ENCODE data around the gene ARL14.

The ARL14 gene

GRCh38 chr3:160637086-160637485 is 39.9 kb upstream of the ARL14 start:
- no peak overlapping the region for H3K4ac ChIP-seq (ENCODE audit: low read depth, low read length)
- H3K4me2 ChIP-seq (ENCODE audit: low read length) = no peak overlapping the region
- no peak overlapping the region for H2BK12ac ChIP-seq (ENCODE audit: low read length)
- no peak overlapping the region for H4K91ac ChIP-seq (ENCODE audit: low read depth, low read length)
- DNase-seq = no peak
- H3K9me3 ChIP-seq (ENCODE audit: insufficient read depth, low read depth, low read length) = no peaks in the 10 kb centered on the region
- H3K9ac ChIP-seq (ENCODE audit: low read length) = no peak overlapping the region
- no peak overlapping the region for H3K4me3 ChIP-seq (ENCODE audit: low read depth, low read length)
- H2AFZ ChIP-seq (ENCODE audit: insufficient read depth, low read length, poor library complexity) = no peak overlapping the region
- H4K12ac ChIP-seq (ENCODE audit: low read depth, low read length) = no peak overlapping the region
- no peak overlapping the region for H3K27ac ChIP-seq (ENCODE audit: low read depth, low read length)
- H2BK5ac ChIP-seq (ENCODE audit: low read depth, low read length, poor library complexity) = no peak overlapping the region
- H3K14ac ChIP-seq (ENCODE audit: low read length) = no peak overlapping the region
- H3K36me3 ChIP-seq (ENCODE audit: control insufficient read depth in 1 of 2, insufficient read depth in 2 of 2, low read length in 2 of 2) = no peaks in the 10 kb centered on the region
- H3K4me1 ChIP-seq (ENCODE audit: control insufficient read depth in 1 of 2, insufficient read depth in 2 of 2, low read length in 2 of 2) = no peaks in the 10 kb centered on the region
- H2AK5ac ChIP-seq (ENCODE audit: low read length) = no peak overlapping the region
- no peak overlapping the region for H3K23ac ChIP-seq (ENCODE audit: low read length)
- no peak overlapping the region for H4K8ac ChIP-seq (ENCODE audit: low read depth, low read length)
- H2BK120ac ChIP-seq (ENCODE audit: insufficient read depth, low read length, poor library complexity) = no peak overlapping the region
- no CpG with 5 or more reads among the region's 2 CpGs for WGBS (ENCODE audit: extremely low coverage, insufficient coverage, insufficient read length)
- H3K27me3 ChIP-seq (ENCODE audit: insufficient read depth, low read length) = no peaks in the 10 kb centered on the region
- no peak overlapping the region for H3K18ac ChIP-seq (ENCODE audit: low read length)
- H3K79me2 ChIP-seq (ENCODE audit: control insufficient read depth, insufficient read depth, low read length, poor library complexity) = no peaks in the 10 kb centered on the region
- no peaks in the 10 kb centered on the region for H3K79me1 ChIP-seq (ENCODE audit: low read length)

GRCh38 chr3:160638184-160638583 is 38.8 kb upstream of the ARL14 start:
- no peak overlapping the region for H2BK5ac ChIP-seq (ENCODE audit: low read depth, low read length, poor library complexity)
- H2BK12ac ChIP-seq (ENCODE audit: low read length) = no peak overlapping the region
- no peak overlapping the region for H3K4me2 ChIP-seq (ENCODE audit: low read length)
- H2BK120ac ChIP-seq (ENCODE audit: insufficient read depth, low read length, poor library complexity) = no peak overlapping the region
- no peaks in the 10 kb centered on the region for H3K36me3 ChIP-seq (ENCODE audit: control insufficient read depth in 1 of 2, insufficient read depth in 2 of 2, low read length in 2 of 2)
- no peaks in the 10 kb centered on the region for H3K79me1 ChIP-seq (ENCODE audit: low read length)
- H3K27ac ChIP-seq (ENCODE audit: low read depth, low read length) = no peak overlapping the region
- no peak overlapping the region for H4K91ac ChIP-seq (ENCODE audit: low read depth, low read length)
- H3K4me1 ChIP-seq (ENCODE audit: control insufficient read depth in 1 of 2, insufficient read depth in 2 of 2, low read length in 2 of 2) = no peaks in the 10 kb centered on the region
- H3K9me3 ChIP-seq (ENCODE audit: insufficient read depth, low read depth, low read length) = no peaks in the 10 kb centered on the region
- H3K14ac ChIP-seq (ENCODE audit: low read length) = no peak overlapping the region
- no peak overlapping the region for H4K12ac ChIP-seq (ENCODE audit: low read depth, low read length)
- H3K4me3 ChIP-seq (ENCODE audit: low read depth, low read length) = no peak overlapping the region
- no peak overlapping the region for H3K18ac ChIP-seq (ENCODE audit: low read length)
- H4K8ac ChIP-seq (ENCODE audit: low read depth, low read length) = no peak overlapping the region
- H3K4ac ChIP-seq (ENCODE audit: low read depth, low read length) = no peak overlapping the region
- DNase-seq = no peak
- H2AK5ac ChIP-seq (ENCODE audit: low read length) = no peak overlapping the region
- no CpG with 5 or more reads among the region's 2 CpGs for WGBS (ENCODE audit: extremely low coverage, insufficient coverage, insufficient read length)
- no peak overlapping the region for H2AFZ ChIP-seq (ENCODE audit: insufficient read depth, low read length, poor library complexity)
- no peaks in the 10 kb centered on the region for H3K27me3 ChIP-seq (ENCODE audit: insufficient read depth, low read length)
- no peak overlapping the region for H3K23ac ChIP-seq (ENCODE audit: low read length)
- no peak overlapping the region for H3K9ac ChIP-seq (ENCODE audit: low read length)
- no peaks in the 10 kb centered on the region for H3K79me2 ChIP-seq (ENCODE audit: control insufficient read depth, insufficient read depth, low read length, poor library complexity)

DNA sequence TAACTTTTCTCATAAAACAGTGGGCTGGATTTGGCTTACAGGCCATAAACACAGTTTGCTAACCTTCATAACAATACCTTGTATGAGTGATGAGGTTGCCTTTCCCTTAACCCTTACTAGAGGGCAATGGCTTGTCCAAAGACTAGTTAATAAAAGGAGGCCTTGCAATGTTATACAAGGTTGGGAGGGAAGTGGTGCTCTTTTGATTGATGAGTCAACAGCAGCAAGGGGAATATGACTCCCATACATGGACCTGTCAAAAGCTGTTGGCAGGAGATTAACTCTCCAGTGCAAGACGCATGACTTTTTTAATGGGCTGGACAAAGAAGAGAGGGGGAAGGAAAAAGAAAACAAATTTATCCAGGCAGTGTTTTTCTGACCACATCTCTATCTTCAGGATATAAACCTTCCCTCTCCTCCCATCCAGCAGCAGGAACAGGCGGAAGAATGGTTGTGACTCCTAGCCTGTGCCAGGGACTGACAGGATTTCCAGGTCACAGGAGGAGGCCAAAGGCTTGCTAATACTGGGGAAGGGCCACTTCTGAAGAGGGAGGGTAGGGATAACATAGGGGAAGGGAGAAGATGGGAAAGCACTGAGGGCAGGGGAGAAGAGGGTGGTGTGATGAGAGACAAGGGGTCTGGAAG is 35.2 kb upstream of the ARL14 start:
- Histone ChIP-seq H3K4ac (ENCODE audit: low read depth, low read length) (no peak overlapping the region), H4K12ac (ENCODE audit: low read depth, low read length) (no peak overlapping the region), H2BK5ac (ENCODE audit: low read depth, low read length, poor library complexity) (no peak overlapping the region), H3K79me2 (ENCODE audit: control insufficient read depth, insufficient read depth, low read length, poor library complexity) (no peaks in the 10 kb centered on the region), H3K4me2 (ENCODE audit: low read length) (no peak overlapping the region), H3K27ac (ENCODE audit: low read depth, low read length) (no peak overlapping the region), H3K27me3 (ENCODE audit: insufficient read depth, low read length) (no peaks in the 10 kb centered on the region), H3K23ac (ENCODE audit: low read length) (no peak overlapping the region), H2AFZ (ENCODE audit: insufficient read depth, low read length, poor library complexity) (no peak overlapping the region), H2BK120ac (ENCODE audit: insufficient read depth, low read length, poor library complexity) (no peak overlapping the region), H4K91ac (ENCODE audit: low read depth, low read length) (no peak overlapping the region), H2AK5ac (ENCODE audit: low read length) (no peak overlapping the region), H3K79me1 (ENCODE audit: low read length) (no peaks in the 10 kb centered on the region), H4K8ac (ENCODE audit: low read depth, low read length) (no peak overlapping the region), H3K4me1 (ENCODE audit: control insufficient read depth in 1 of 2, insufficient read depth in 2 of 2, low read length in 2 of 2) (no peaks in the 10 kb centered on the region), H3K9ac (ENCODE audit: low read length) (no peak overlapping the region), H3K14ac (ENCODE audit: low read length) (no peak overlapping the region), H3K18ac (ENCODE audit: low read length) (no peak overlapping the region), H3K4me3 (ENCODE audit: low read depth, low read length) (no peak overlapping the region), H2BK12ac (ENCODE audit: low read length) (no peak overlapping the region), H3K36me3 (ENCODE audit: control insufficient read depth in 1 of 2, insufficient read depth in 2 of 2, low read length in 2 of 2) (no peaks in the 10 kb centered on the region), H3K9me3 (ENCODE audit: insufficient read depth, low read depth, low read length) (no peaks in the 10 kb centered on the region)
- DNase-seq = no peak
- WGBS (ENCODE audit: extremely low coverage, insufficient coverage, insufficient read length) = no CpG with 5 or more reads among the region's 2 CpGs

GRCh38 chr3:160643994-160644393 is 33.0 kb upstream of the ARL14 start:
- no peak overlapping the region for H4K8ac ChIP-seq (ENCODE audit: low read depth, low read length)
- WGBS (ENCODE audit: extremely low coverage, insufficient coverage, insufficient read length) = no CpG with 5 or more reads among the region's 3 CpGs
- H3K9me3 ChIP-seq (ENCODE audit: insufficient read depth, low read depth, low read length) = no peaks in the 10 kb centered on the region
- no peak overlapping the region for H2BK5ac ChIP-seq (ENCODE audit: low read depth, low read length, poor library complexity)
- H3K14ac ChIP-seq (ENCODE audit: low read length) = no peak overlapping the region
- no peak overlapping the region for H2BK12ac ChIP-seq (ENCODE audit: low read length)
- H3K36me3 ChIP-seq (ENCODE audit: control insufficient read depth in 1 of 2, insufficient read depth in 2 of 2, low read length in 2 of 2) = no peaks in the 10 kb centered on the region
- H3K23ac ChIP-seq (ENCODE audit: low read length) = no peak overlapping the region
- no peak overlapping the region for H3K18ac ChIP-seq (ENCODE audit: low read length)
- H2AFZ ChIP-seq (ENCODE audit: insufficient read depth, low read length, poor library complexity) = no peak overlapping the region
- DNase-seq = no peak
- no peak overlapping the region for H4K91ac ChIP-seq (ENCODE audit: low read depth, low read length)
- H3K4me3 ChIP-seq (ENCODE audit: low read depth, low read length) = no peak overlapping the region
- no peak overlapping the region for H4K12ac ChIP-seq (ENCODE audit: low read depth, low read length)
- H3K27me3 ChIP-seq (ENCODE audit: insufficient read depth, low read length) = no peaks in the 10 kb centered on the region
- H2BK120ac ChIP-seq (ENCODE audit: insufficient read depth, low read length, poor library complexity) = no peak overlapping the region
- H3K4me1 ChIP-seq (ENCODE audit: control insufficient read depth in 1 of 2, insufficient read depth in 2 of 2, low read length in 2 of 2) = no peaks in the 10 kb centered on the region
- no peak overlapping the region for H3K4ac ChIP-seq (ENCODE audit: low read depth, low read length)
- no peak overlapping the region for H2AK5ac ChIP-seq (ENCODE audit: low read length)
- H3K79me2 ChIP-seq (ENCODE audit: control insufficient read depth, insufficient read depth, low read length, poor library complexity) = no peaks in the 10 kb centered on the region
- H3K4me2 ChIP-seq (ENCODE audit: low read length) = no peak overlapping the region
- no peak overlapping the region for H3K27ac ChIP-seq (ENCODE audit: low read depth, low read length)
- H3K79me1 ChIP-seq (ENCODE audit: low read length) = no peaks in the 10 kb centered on the region
- no peak overlapping the region for H3K9ac ChIP-seq (ENCODE audit: low read length)
